Skin of body (tissue), 2 donors: ENCODE results near the gene ARL9. TPM values are rescaled to one million over a fixed set of nuclear protein-coding genes. Genes with fewer than 3 reads are reported as not detected.
"Not testable (repeated sequence)": the region's sequence is repeated elsewhere in the genome, so short reads cannot be mapped to it uniquely, and the experiment has no call there.

ENCODE experiments used
- DNase-seq: peaks from one replicate; lab custom pipeline; 2025; lab: John Stamatoyannopoulos, UW
- total RNA-seq: library from RNA; depleted of rRNA; stranded (reverse); fragments of >200 nt; gene quantifications from one replicate; pipeline ENCODE4 v1.2.3, GENCODE V29; 2014

The ARL9 gene
- total RNA-seq, result 0.10 TPM

GRCh38 chr4:56505269-56506130, at the start of gene ARL9:
TSS of gene ARL9 (plus strand) at chr4:56505791. CDS start at chr4:56505863, 72 bp downstream.
- DNase-seq, result no peak

- no peak for DNase-seq
Measured at GRCh38 chr4:56460085-56460484, 45.5 kb upstream of the ARL9 start.

- DNase-seq, result peak; percentile 3
Measured at GRCh38 chr4:56462157-56462556, 43.4 kb upstream of the ARL9 start.

- DNase-seq, result no peak
Measured at GRCh38 chr4:56463711-56464110, 41.9 kb upstream of the ARL9 start.

GRCh38 chr4:56464581-56464980, 41.0 kb upstream of the ARL9 start:
- no peak for DNase-seq

- DNase-seq, result no peak
Measured at GRCh38 chr4:56465599-56466295, 39.8 kb upstream of the ARL9 start.

- DNase-seq, result not testable (repeated sequence)
Measured at GRCh38 chr4:56466296-56466761, 39.3 kb upstream of the ARL9 start.

GRCh38 chr4:56466910-56467283, 38.7 kb upstream of the ARL9 start:
- DNase-seq, result peak; percentile 40

GRCh38 chr4:56467284-56468096, 38.1 kb upstream of the ARL9 start, which contains the start of gene SRP72:
TSS of gene SRP72 (plus strand) at chr4:56467617. CDS start at chr4:56467636, 19 bp downstream.
- DNase-seq, result peak; percentile 91

GRCh38 chr4:56468097-56468422, 37.5 kb upstream of the ARL9 start:
- DNase-seq, result no peak

GRCh38 chr4:56469489-56470210, 35.9 kb upstream of the ARL9 start:
- DNase-seq, result no peak

- no peak for DNase-seq
Measured at GRCh38 chr4:56475917-56476316, 29.7 kb upstream of the ARL9 start.

- no peak for DNase-seq
Measured at GRCh38 chr4:56477192-56477702, 28.3 kb upstream of the ARL9 start.

GRCh38 chr4:56480691-56481090, 24.9 kb upstream of the ARL9 start:
- no peak for DNase-seq

- no peak for DNase-seq
Measured at GRCh38 chr4:56496241-56496640, 9.3 kb upstream of the ARL9 start.

- DNase-seq, result no peak
Measured at GRCh38 chr4:56511098-56511497, 5.5 kb downstream of the ARL9 start.

GRCh38 chr4:56512166-56512565, 6.6 kb downstream of the ARL9 start:
- no peak for DNase-seq

GRCh38 chr4:56513517-56513916, 7.9 kb downstream of the ARL9 start:
- DNase-seq, result no peak

GRCh38 chr4:56530269-56531148, 24.9 kb downstream of the ARL9 start:
- peak; percentile 61 for DNase-seq
